ENCODE measurements around the gene STK24. TPM values are rescaled to one million over a fixed set of nuclear protein-coding genes. Genes with fewer than 3 reads are reported as not detected.

The STK24 gene
- total and polyA plus RNA-seq, 2 of the 4 experiments (the other 2 are of a cell fraction): 29.2 to 43.4 TPM

DNA sequence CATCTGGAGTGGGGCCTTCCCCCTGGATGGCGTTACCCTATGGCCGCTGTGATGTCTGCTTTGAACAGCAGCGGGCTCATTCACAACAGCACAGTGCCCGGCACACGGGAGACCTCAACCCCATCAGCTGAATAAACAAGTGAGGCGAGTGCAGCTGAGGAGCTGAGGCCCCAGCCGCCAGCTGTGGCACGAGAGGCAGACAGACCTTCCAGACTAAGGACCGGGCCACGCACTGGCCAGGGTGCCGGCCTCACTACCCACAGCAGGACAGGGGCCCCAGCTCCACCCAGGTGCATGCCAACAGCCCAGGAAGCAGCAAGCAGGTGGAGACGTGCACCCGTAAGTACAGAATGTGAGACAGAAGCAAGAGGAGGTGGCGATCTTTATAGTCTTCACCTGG, 39.6 kb downstream of the STK24 start:
- Histone ChIP-seq H3K4me3 (ENCODE audit: insufficient read depth, low read depth, low read length) (no peak overlapping the region), H3K4me1 (ENCODE audit: control insufficient read depth, insufficient read depth, low read length) (peaks cover 15% of the 10 kb centered on the region), H3K56ac (ENCODE audit: extremely low read depth, insufficient read depth, low read length) (no peak overlapping the region), H2BK120ac (ENCODE audit: low read depth, low read length) (no peak overlapping the region), H3K18ac (ENCODE audit: low read depth, low read length) (no peak overlapping the region), H2AK5ac (ENCODE audit: low read depth, low read length) (no peak overlapping the region), H3K79me1 (ENCODE audit: low read depth in 1 of 2, low read length in 2 of 2) (peaks cover 24 to 95% of the 10 kb centered on the region in 2 experiments), H3K4me2 (ENCODE audit: low read depth, low read length) (no peak overlapping the region), H4K20me1 (ENCODE audit: insufficient read depth, low read length) (peaks cover 94% of the 10 kb centered on the region), H3K9ac (ENCODE audit: low read depth, low read length) (no peak overlapping the region), H4K91ac (ENCODE audit: insufficient read depth, low read depth, low read length) (no peak overlapping the region), H2AK9ac (replicated peaks; ENCODE audit: low read depth, low read length, poor library complexity) (no peak overlapping the region), H3K23ac (ENCODE audit: low read depth, low read length) (no peak overlapping the region), H3K9me1 (ENCODE audit: insufficient read depth, low read length) (peaks cover 27% of the 10 kb centered on the region), H2AFZ (replicated peaks; ENCODE audit: low read length, poor library complexity) (no peak overlapping the region), H3K4ac (ENCODE audit: low read depth, low read length) (no peak overlapping the region), H3K36me3 (ENCODE audit: control insufficient read depth, insufficient read depth, low read length) (peaks cover 2% of the 10 kb centered on the region; the same call in 1 of the 2 replicates), H2BK5ac (ENCODE audit: low read depth, low read length, poor library complexity, severe bottlenecking) (no peak overlapping the region), H3K27ac (ENCODE audit: insufficient read depth, low read length) (no peak overlapping the region), H3K27me3 (ENCODE audit: control insufficient read depth, insufficient read depth, low read length) (no peaks in the 10 kb centered on the region), H3K9me3 (ENCODE audit: control insufficient read depth, insufficient read depth, low read length) (no peaks in the 10 kb centered on the region), H4K5ac (ENCODE audit: low read depth, low read length) (no peak overlapping the region), H3K14ac (replicated peaks; ENCODE audit: low read depth, low read length) (no peak overlapping the region), H2BK20ac (ENCODE audit: low read depth, low read length) (no peak overlapping the region), H2BK15ac (ENCODE audit: low read depth, low read length) (no peak overlapping the region), H4K8ac (ENCODE audit: low read depth in 2 of 2, low read length in 2 of 2) (no peak overlapping the region)
- ChIA-PET POLR2A (ENCODE audit: unreplicated experiment) (no interaction called here), CTCF (no interaction called here)
- no TSS peak for BruUV-seq (replicated peaks)
- WGBS, 2 experiments (ENCODE audit: extremely low coverage in 2 of 2, insufficient read length in 1 of 2): 92% methylated on average over 10 of the region's 14 CpGs; no CpG with 5 or more reads in 1 of the 2 experiments
- TF ChIP-seq, protein P1, sequence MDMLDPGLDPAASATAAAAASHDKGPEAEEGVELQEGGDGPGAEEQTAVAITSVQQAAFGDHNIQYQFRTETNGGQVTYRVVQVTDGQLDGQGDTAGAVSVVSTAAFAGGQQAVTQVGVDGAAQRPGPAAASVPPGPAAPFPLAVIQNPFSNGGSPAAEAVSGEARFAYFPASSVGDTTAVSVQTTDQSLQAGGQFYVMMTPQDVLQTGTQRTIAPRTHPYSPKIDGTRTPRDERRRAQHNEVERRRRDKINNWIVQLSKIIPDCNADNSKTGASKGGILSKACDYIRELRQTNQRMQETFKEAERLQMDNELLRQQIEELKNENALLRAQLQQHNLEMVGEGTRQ (IDR thresholded peaks at IDR 0.05; ENCODE audit: low read depth, low read length): no peak
- TF ChIP-seq RCOR1 (IDR thresholded peaks at IDR 0.05; ENCODE audit: insufficient replicate concordance, low read length): no peak
- no peak for TF ChIP-seq MAFK (IDR thresholded peaks at IDR 0.05; ENCODE audit: low read depth, low read length)
- no peak for TF ChIP-seq FOS (IDR thresholded peaks at IDR 0.05; ENCODE audit: low read depth, low read length)
- no peak for TF ChIP-seq CEBPB (IDR thresholded peaks at IDR 0.05; ENCODE audit: low read depth, low read length)
- TF ChIP-seq, protein P2, sequence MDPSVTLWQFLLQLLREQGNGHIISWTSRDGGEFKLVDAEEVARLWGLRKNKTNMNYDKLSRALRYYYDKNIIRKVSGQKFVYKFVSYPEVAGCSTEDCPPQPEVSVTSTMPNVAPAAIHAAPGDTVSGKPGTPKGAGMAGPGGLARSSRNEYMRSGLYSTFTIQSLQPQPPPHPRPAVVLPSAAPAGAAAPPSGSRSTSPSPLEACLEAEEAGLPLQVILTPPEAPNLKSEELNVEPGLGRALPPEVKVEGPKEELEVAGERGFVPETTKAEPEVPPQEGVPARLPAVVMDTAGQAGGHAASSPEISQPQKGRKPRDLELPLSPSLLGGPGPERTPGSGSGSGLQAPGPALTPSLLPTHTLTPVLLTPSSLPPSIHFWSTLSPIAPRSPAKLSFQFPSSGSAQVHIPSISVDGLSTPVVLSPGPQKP (IDR thresholded peaks at IDR 0.05; ENCODE audit: borderline replicate concordance, low read depth, low read length): no peak
- no peak for TF ChIP-seq NFE2L2 (IDR thresholded peaks at IDR 0.05; ENCODE audit: low read depth, low read length)
- no peak for TF ChIP-seq POLR2A (IDR thresholded peaks at IDR 0.05; ENCODE audit: low read depth, low read length)
- TF ChIP-seq MAZ (IDR thresholded peaks at IDR 0.05; ENCODE audit: borderline replicate concordance, low read depth, low read length): no peak
- no peak for TF ChIP-seq RFX5 (IDR thresholded peaks at IDR 0.05; ENCODE audit: low read depth, low read length)
- no peak for TF ChIP-seq SMC3 (IDR thresholded peaks at IDR 0.05; ENCODE audit: low read depth, low read length)
- no peak for TF ChIP-seq CHD1 (IDR thresholded peaks at IDR 0.05; ENCODE audit: low read depth, low read length)
- no peak for TF ChIP-seq MXI1 (IDR thresholded peaks at IDR 0.05; ENCODE audit: borderline replicate concordance, low read depth, low read length)
- TF ChIP-seq BHLHE40 (IDR thresholded peaks at IDR 0.05; ENCODE audit: low read depth, low read length): no peak
- TF ChIP-seq, protein P3, sequence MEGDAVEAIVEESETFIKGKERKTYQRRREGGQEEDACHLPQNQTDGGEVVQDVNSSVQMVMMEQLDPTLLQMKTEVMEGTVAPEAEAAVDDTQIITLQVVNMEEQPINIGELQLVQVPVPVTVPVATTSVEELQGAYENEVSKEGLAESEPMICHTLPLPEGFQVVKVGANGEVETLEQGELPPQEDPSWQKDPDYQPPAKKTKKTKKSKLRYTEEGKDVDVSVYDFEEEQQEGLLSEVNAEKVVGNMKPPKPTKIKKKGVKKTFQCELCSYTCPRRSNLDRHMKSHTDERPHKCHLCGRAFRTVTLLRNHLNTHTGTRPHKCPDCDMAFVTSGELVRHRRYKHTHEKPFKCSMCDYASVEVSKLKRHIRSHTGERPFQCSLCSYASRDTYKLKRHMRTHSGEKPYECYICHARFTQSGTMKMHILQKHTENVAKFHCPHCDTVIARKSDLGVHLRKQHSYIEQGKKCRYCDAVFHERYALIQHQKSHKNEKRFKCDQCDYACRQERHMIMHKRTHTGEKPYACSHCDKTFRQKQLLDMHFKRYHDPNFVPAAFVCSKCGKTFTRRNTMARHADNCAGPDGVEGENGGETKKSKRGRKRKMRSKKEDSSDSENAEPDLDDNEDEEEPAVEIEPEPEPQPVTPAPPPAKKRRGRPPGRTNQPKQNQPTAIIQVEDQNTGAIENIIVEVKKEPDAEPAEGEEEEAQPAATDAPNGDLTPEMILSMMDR (conservative IDR thresholded peaks at IDR 0.05; ENCODE audit: low read depth, low read length): no peak
- no peak for TF ChIP-seq RAD21 (IDR thresholded peaks at IDR 0.05; ENCODE audit: low read length)
- intact Hi-C loops (cut with micrococcal nuclease): no loop called here
- ATAC-seq (ENCODE audit: low read depth) (no peak), DNase-seq (no peak)
- in situ Hi-C loops (cut with MboI; ENCODE audit: low sequenced_read_pairs): no loop called here
- dilution Hi-C loops (cut with HindIII; ENCODE audit: low sequenced_read_pairs, unreplicated experiment): no loop called here
